Suppressor macrophage treated with lipopolysaccharide for 1 hour (primary cell): ENCODE results near the gene GPR55.
A peak's percentile ranks its signal among the peaks of the same experiment; 100 is the strongest.

Experiments
- DNase-seq, 3 donors: peaks; one replicate each; pipeline ENCODE4 v3.0.0-alpha.2; 2020 to 2022

GPR55 gene

GRCh38 chr2:230934231-230935129 is 9.4 kb upstream of the GPR55 start:
- no peak for DNase-seq

- DNase-seq = no peak
These were observed 8.6 kb upstream of the GPR55 start for GRCh38 chr2:230933521-230934180.

- DNase-seq = peak; percentile 43 to 54 (median 47)
These were observed 7.8 kb upstream of the GPR55 start for GRCh38 chr2:230932556-230933511.

- DNase-seq = no peak
These were observed 6.7 kb upstream of the GPR55 start for GRCh38 chr2:230931556-230932231.

- no peak for DNase-seq
These were observed 6.0 kb upstream of the GPR55 start for GRCh38 chr2:230930928-230931555.

- no peak for DNase-seq
These were observed 5.2 kb upstream of the GPR55 start for GRCh38 chr2:230930149-230930780.

- DNase-seq = no peak
These were observed 4.5 kb upstream of the GPR55 start for GRCh38 chr2:230929381-230930148.

GRCh38 chr2:230928701-230929380 is 3.8 kb upstream of the GPR55 start:
- DNase-seq = no peak

- no peak for DNase-seq
These were observed 2.8 kb upstream of the GPR55 start for GRCh38 chr2:230927711-230928341.

GRCh38 chr2:230925879-230926765 is 1.1 kb upstream of the GPR55 start:
- no peak for DNase-seq

GRCh38 chr2:230925443-230925878 is 419 bp upstream of the GPR55 start:
- DNase-seq = peak in 1 of 3 donors; percentile 25

GRCh38 chr2:230924092-230924469 is 961 bp downstream of the GPR55 start:
- DNase-seq = no peak

GRCh38 chr2:230922951-230923717 is 1.9 kb downstream of the GPR55 start:
- DNase-seq = no peak

- DNase-seq = no peak
These were observed 3.0 kb downstream of the GPR55 start for GRCh38 chr2:230921806-230922595.

- no peak for DNase-seq
These were observed 4.9 kb downstream of the GPR55 start for GRCh38 chr2:230920167-230920566.

- DNase-seq = no peak
These were observed 5.4 kb downstream of the GPR55 start for GRCh38 chr2:230919681-230920080.

- no peak for DNase-seq
These were observed 5.8 kb downstream of the GPR55 start for GRCh38 chr2:230919240-230919639.
